DND-41 (cell line): ENCODE data around the gene TVP23C.
"Not testable (repeated sequence)": the region's sequence is repeated elsewhere in the genome, so short reads cannot be mapped to it uniquely, and the experiment has no call there.

Experiments used
- CTCF ChIP-seq: IDR thresholded peaks from 2 replicates; pipeline ENCODE4 v1.5.1; 2012; ENCODE audit warnings: borderline replicate concordance, low read length, moderate library complexity, mild to moderate bottlenecking; ENCODE audit not compliant: poor library complexity, severe bottlenecking; ENCODE audit errors: extremely low read depth
- EZH2 ChIP-seq: IDR thresholded peaks from 3 replicates; pipeline ENCODE4 v1.6.1; 2012; ENCODE audit warnings: borderline replicate concordance, low read depth, mild to moderate bottlenecking, moderate library complexity, low read length, inconsistent platforms; ENCODE audit not compliant: severe bottlenecking

GRCh38 chr17:15576848-15577247 is 13.6 kb upstream of the TVP23C start:
- TF ChIP-seq CTCF, EZH2: not testable (repeated sequence)
